HepG2 (cell line): ENCODE measurements around the gene ECT2. TPM values are rescaled to one million over a fixed set of nuclear protein-coding genes. Genes with fewer than 3 reads are reported as not detected.

Experiments
- BCL6 ChIP-seq: IDR thresholded peaks from 2 replicates; pipeline ENCODE4 v1.6.1; 2016; ENCODE audit warnings: missing genetic modification reagents, missing compliant biosample characterization
- CBX2 ChIP-seq, 2 experiments: fragments of 200-600 bp in 1 of 2; sonication (generic); formaldehyde crosslinking in 1 of 2; IDR thresholded peaks; 2 replicates each; pipeline versions ENCODE4 v1.7.0 to v1.8.1; 2018 to 2022; ENCODE audit warnings: low read depth in 2 of 2, low read length in 1 of 2, mild to moderate bottlenecking in 1 of 2, missing genetic modification reagents in 1 of 2
- ETV5 ChIP-seq: IDR thresholded peaks from 2 replicates; pipeline ENCODE4 v1.6.1; 2018; ENCODE audit warnings: missing biosample characterization, missing genetic modification reagents, inconsistent platforms, borderline replicate concordance
- ETV6 ChIP-seq: sonication (generic); formaldehyde crosslinking; conservative IDR thresholded peaks from 2 replicates; pipeline ENCODE4 v1.4.0; 2020; ENCODE audit warnings: missing genetic modification reagents
- KDM5A ChIP-seq: fragments of 200-600 bp; sonication (generic); IDR thresholded peaks from 2 replicates; pipeline ENCODE4 v1.7.0; 2018; ENCODE audit warnings: antibody characterized with exemption, mild to moderate bottlenecking, low read length, borderline replicate concordance
- MED13 ChIP-seq: sonication (generic); formaldehyde crosslinking; IDR thresholded peaks from 2 replicates; pipeline ENCODE4 v1.5.0; 2020; ENCODE audit warnings: missing genetic modification reagents
- NRL ChIP-seq: sonication (generic); formaldehyde crosslinking; IDR thresholded peaks from 2 replicates; pipeline ENCODE4 v1.5.0; 2020; ENCODE audit warnings: missing genetic modification reagents, mild to moderate bottlenecking, moderate library complexity, borderline replicate concordance
- SOX5 ChIP-seq: IDR thresholded peaks from 2 replicates; pipeline ENCODE4 v1.6.1; 2016; ENCODE audit warnings: borderline replicate concordance
- SP4 ChIP-seq: sonication (generic); formaldehyde crosslinking; IDR thresholded peaks from 2 replicates; pipeline ENCODE4 v1.8.1; 2023; ENCODE audit warnings: mild to moderate bottlenecking, missing genetic modification reagents
- TBX2 ChIP-seq: sonication (generic); formaldehyde crosslinking; IDR thresholded peaks from 2 replicates; pipeline ENCODE4 v1.5.0; 2020; ENCODE audit warnings: missing genetic modification reagents, mild to moderate bottlenecking, borderline replicate concordance
- YEATS2 ChIP-seq: sonication (generic); formaldehyde crosslinking; IDR thresholded peaks from 2 replicates; pipeline ENCODE4 v1.4.0; 2020; ENCODE audit warnings: missing genetic modification reagents, borderline replicate concordance
- ZNF230 ChIP-seq: sonication (generic); formaldehyde crosslinking; IDR thresholded peaks from 2 replicates; pipeline ENCODE4 v1.4.0; 2020; ENCODE audit warnings: mild to moderate bottlenecking, missing genetic modification reagents
- ZNF337 ChIP-seq: sonication (generic); formaldehyde crosslinking; IDR thresholded peaks from 2 replicates; pipeline ENCODE4 v1.5.1; 2020; ENCODE audit warnings: missing genetic modification reagents, low read depth, mild to moderate bottlenecking, borderline replicate concordance
- ZNF451 ChIP-seq: sonication (generic); formaldehyde crosslinking; IDR thresholded peaks from 2 replicates; pipeline ENCODE4 v1.5.0; 2020; ENCODE audit warnings: mild to moderate bottlenecking, missing genetic modification reagents
- ZNF589 ChIP-seq: sonication (generic); formaldehyde crosslinking; conservative IDR thresholded peaks from 2 replicates; pipeline ENCODE4 v1.8.0; 2022; ENCODE audit warnings: mild to moderate bottlenecking, moderate library complexity, missing genetic modification reagents
- ZNF747 ChIP-seq: sonication (generic); formaldehyde crosslinking; IDR thresholded peaks from 2 replicates; pipeline ENCODE4 v1.8.1; 2023; ENCODE audit warnings: missing genetic modification reagents, mild to moderate bottlenecking, borderline replicate concordance
- ZSCAN21 ChIP-seq: sonication (generic); formaldehyde crosslinking; IDR thresholded peaks from 2 replicates; pipeline ENCODE4 v1.8.0; 2022; ENCODE audit warnings: mild to moderate bottlenecking, missing genetic modification reagents, moderate library complexity, borderline replicate concordance
- polyA plus RNA-seq, 8 experiments: library from polyadenylated mRNA; depleted of rRNA in 3 of 8; stranded (reverse) in 7 of 8; unstranded in 1 of 8; fragments of >200 nt; fragmentation: Illumina TruSeq in 4 of 8; extraction: Trizol in 4 of 8; gene quantifications; 2 replicates each; pipeline versions ENCODE4 v1.2.1 to v1.2.3, GENCODE V29; 2011 to 2016; ENCODE audit warnings: low read depth in 4 of 8, missing spikeins in 1 of 8, mixed read lengths in 1 of 8; ENCODE audit not compliant: insufficient read depth in 1 of 8
- total RNA-seq, 5 experiments: library from RNA; depleted of rRNA; stranded (reverse); fragments of >200 nt; fragmentation: Illumina TruSeq; extraction: Trizol; gene quantifications; 2 replicates each; pipeline ENCODE4 v1.2.3, GENCODE V29; 2016; ENCODE audit warnings: low read depth in 1 of 5
- TF ChIP-seq, protein P1 (sequence below): sonication (generic); formaldehyde crosslinking; IDR thresholded peaks from 2 replicates; pipeline ENCODE4 v1.5.0; 2020; ENCODE audit warnings: mild to moderate bottlenecking, missing genetic modification reagents
- TF ChIP-seq, protein P2 (sequence below): sonication (generic); formaldehyde crosslinking; IDR thresholded peaks from 2 replicates; pipeline ENCODE4 v1.4.0; 2020; ENCODE audit warnings: missing genetic modification reagents
- TF ChIP-seq, protein P3 (sequence below): sonication (generic); formaldehyde crosslinking; IDR thresholded peaks from 2 replicates; pipeline ENCODE4 v1.8.1; 2023; ENCODE audit warnings: mild to moderate bottlenecking, moderate library complexity, missing genetic modification reagents

ECT2 gene
- total and polyA plus RNA-seq, 2 of the 13 experiments (the other 11 are each of a cell fraction or from before 2014, with no cell fraction given) = 21.6 to 52.0 TPM

DNA sequence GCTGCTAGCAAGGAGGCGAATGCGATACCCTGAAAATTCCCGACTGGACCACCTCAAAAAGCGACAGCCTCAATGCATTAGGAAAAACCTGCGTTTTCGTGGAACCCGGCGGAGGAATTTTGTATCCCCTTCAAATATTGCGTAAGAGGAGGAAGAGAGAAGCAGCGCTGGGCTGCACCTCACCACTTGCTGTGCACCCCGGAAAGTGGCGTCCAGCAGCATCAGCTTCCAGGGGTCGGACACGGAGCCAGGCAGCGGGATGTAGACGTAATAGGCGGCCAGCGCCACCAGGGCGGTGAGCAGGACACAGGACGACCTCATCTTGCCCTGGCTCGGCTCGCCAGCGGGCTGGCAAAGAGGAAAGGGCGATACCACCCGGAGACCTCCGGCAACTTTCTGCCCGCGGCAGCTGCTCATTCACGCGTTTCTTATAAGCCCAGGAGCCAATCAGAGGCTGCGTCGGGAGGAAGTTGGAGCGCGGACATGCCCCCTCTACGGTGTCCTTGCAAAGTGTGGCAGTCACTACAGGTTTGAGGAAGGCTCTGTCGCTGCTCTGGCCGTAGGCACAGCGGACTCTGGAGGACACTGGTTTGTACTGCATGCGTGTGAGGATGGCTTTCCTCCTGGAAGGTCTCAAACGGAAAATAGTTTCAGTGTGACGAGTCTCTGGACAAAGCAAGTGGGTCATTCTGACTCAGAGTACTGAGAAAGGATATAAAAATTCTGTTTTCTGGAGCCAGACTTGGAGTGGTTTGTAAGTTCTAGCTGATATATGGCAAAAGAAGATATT is 39.7 kb upstream of the ECT2 start, which contains the start of gene NCEH1 (continued):
- TF ChIP-seq, protein P1, sequence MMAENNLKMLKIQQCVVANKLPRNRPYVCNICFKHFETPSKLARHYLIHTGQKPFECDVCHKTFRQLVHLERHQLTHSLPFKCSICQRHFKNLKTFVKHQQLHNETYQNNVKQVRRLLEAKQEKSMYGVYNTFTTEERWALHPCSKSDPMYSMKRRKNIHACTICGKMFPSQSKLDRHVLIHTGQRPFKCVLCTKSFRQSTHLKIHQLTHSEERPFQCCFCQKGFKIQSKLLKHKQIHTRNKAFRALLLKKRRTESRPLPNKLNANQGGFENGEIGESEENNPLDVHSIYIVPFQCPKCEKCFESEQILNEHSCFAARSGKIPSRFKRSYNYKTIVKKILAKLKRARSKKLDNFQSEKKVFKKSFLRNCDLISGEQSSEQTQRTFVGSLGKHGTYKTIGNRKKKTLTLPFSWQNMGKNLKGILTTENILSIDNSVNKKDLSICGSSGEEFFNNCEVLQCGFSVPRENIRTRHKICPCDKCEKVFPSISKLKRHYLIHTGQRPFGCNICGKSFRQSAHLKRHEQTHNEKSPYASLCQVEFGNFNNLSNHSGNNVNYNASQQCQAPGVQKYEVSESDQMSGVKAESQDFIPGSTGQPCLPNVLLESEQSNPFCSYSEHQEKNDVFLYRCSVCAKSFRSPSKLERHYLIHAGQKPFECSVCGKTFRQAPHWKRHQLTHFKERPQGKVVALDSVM (CRISPR knock-in tag) = peak; percentile 47; the same call in 1 of the 2 replicates
- TF ChIP-seq, protein P2, sequence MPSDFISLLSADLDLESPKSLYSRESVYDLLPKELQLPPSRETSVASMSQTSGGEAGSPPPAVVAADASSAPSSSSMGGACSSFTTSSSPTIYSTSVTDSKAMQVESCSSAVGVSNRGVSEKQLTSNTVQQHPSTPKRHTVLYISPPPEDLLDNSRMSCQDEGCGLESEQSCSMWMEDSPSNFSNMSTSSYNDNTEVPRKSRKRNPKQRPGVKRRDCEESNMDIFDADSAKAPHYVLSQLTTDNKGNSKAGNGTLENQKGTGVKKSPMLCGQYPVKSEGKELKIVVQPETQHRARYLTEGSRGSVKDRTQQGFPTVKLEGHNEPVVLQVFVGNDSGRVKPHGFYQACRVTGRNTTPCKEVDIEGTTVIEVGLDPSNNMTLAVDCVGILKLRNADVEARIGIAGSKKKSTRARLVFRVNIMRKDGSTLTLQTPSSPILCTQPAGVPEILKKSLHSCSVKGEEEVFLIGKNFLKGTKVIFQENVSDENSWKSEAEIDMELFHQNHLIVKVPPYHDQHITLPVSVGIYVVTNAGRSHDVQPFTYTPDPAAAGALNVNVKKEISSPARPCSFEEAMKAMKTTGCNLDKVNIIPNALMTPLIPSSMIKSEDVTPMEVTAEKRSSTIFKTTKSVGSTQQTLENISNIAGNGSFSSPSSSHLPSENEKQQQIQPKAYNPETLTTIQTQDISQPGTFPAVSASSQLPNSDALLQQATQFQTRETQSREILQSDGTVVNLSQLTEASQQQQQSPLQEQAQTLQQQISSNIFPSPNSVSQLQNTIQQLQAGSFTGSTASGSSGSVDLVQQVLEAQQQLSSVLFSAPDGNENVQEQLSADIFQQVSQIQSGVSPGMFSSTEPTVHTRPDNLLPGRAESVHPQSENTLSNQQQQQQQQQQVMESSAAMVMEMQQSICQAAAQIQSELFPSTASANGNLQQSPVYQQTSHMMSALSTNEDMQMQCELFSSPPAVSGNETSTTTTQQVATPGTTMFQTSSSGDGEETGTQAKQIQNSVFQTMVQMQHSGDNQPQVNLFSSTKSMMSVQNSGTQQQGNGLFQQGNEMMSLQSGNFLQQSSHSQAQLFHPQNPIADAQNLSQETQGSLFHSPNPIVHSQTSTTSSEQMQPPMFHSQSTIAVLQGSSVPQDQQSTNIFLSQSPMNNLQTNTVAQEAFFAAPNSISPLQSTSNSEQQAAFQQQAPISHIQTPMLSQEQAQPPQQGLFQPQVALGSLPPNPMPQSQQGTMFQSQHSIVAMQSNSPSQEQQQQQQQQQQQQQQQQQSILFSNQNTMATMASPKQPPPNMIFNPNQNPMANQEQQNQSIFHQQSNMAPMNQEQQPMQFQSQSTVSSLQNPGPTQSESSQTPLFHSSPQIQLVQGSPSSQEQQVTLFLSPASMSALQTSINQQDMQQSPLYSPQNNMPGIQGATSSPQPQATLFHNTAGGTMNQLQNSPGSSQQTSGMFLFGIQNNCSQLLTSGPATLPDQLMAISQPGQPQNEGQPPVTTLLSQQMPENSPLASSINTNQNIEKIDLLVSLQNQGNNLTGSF = 0 out of 2 replicates have a peak, but pooled peaks have one; percentile 23
- TF ChIP-seq ZNF747 = no peak
- peak; percentile 51; the same call in 1 of the 2 replicates for TF ChIP-seq ZNF230 (CRISPR knock-in tag)
- TF ChIP-seq, protein P3, sequence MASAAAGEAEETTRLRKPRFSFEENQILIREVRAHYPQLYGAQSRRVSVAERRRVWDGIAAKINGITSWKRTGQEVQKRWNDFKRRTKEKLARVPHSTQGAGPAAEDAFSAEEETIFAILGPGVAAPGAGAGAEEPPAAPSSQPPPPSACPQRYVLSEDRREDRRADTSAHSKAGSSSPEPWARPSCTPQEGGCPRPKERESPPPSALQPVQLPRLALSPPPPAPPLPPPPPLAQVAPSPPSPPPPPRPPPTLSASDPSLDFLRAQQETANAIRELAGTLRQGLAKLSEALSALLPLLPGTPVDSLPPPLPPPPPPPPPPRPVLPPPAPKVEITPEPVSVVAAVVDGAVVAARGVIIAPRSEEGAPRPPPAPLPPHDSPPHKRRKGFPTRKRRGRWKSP (CRISPR knock-in tag) = peak; percentile 36; the same call in 1 of the 2 replicates
- TF ChIP-seq KDM5A = peak; percentile 48; the same call in 1 of the 2 replicates
- peak; percentile 54; the same call in 1 of the 2 replicates for TF ChIP-seq ZNF451 (CRISPR knock-in tag)
- TF ChIP-seq ETV5 (CRISPR knock-in tag) = peak; percentile 36; the same call in 1 of the 2 replicates
- TF ChIP-seq ZNF589 = 0 out of 2 replicates have a peak, but pooled peaks have one; percentile 13
- TF ChIP-seq BCL6 (CRISPR knock-in tag) = peak; percentile 51
- TF ChIP-seq MED13 (CRISPR knock-in tag) = no peak
- TF ChIP-seq CBX2 (IDR thresholded peaks at IDR 0.05; ENCODE audit: low read depth, low read length) = no peak
- no peak for TF ChIP-seq CBX2 (CRISPR knock-in tag; IDR thresholded peaks at IDR 0.05; ENCODE audit: low read depth)
- peak; percentile 83 for TF ChIP-seq TBX2 (CRISPR knock-in tag)
- TF ChIP-seq ZNF337 (CRISPR knock-in tag) = peak; percentile 71; the same call in 1 of the 2 replicates
- TF ChIP-seq ETV6 (CRISPR knock-in tag) = 0 out of 2 replicates have a peak, but pooled peaks have one; percentile 69
- 0 out of 2 replicates have a peak, but pooled peaks have one; percentile 34 for TF ChIP-seq ZSCAN21 (CRISPR knock-in tag)
- peak; percentile 89; the same call in 1 of the 2 replicates for TF ChIP-seq NRL (CRISPR knock-in tag)
- peak; percentile 84; the same call in 1 of the 2 replicates for TF ChIP-seq YEATS2 (CRISPR knock-in tag)
- TF ChIP-seq SP4 (CRISPR knock-in tag) = peak; percentile 65; the same call in 1 of the 2 replicates
- TF ChIP-seq SOX5 (CRISPR knock-in tag) = peak; percentile 36; the same call in 1 of the 2 replicates
